A375 (cell line): ENCODE data around the gene VWA7. TPM values are rescaled to one million over a fixed set of nuclear protein-coding genes. Genes with fewer than 3 reads are reported as not detected.

Source experiments
- small RNA-seq: library from RNA; depleted of rRNA; stranded (forward); fragments of <200 nt; gene quantifications from one replicate; pipeline ENCODE3, GENCODE V24; 2014
- total RNA-seq: library from RNA; depleted of rRNA; stranded (reverse); fragments of >200 nt; shearing (Covaris generic); gene quantifications from 2 replicates; pipeline ENCODE4 v1.2.3, GENCODE V29; 2014; rRNA removed

Gene VWA7
- total RNA-seq = 0.34 TPM in 2 replicates

DNA sequence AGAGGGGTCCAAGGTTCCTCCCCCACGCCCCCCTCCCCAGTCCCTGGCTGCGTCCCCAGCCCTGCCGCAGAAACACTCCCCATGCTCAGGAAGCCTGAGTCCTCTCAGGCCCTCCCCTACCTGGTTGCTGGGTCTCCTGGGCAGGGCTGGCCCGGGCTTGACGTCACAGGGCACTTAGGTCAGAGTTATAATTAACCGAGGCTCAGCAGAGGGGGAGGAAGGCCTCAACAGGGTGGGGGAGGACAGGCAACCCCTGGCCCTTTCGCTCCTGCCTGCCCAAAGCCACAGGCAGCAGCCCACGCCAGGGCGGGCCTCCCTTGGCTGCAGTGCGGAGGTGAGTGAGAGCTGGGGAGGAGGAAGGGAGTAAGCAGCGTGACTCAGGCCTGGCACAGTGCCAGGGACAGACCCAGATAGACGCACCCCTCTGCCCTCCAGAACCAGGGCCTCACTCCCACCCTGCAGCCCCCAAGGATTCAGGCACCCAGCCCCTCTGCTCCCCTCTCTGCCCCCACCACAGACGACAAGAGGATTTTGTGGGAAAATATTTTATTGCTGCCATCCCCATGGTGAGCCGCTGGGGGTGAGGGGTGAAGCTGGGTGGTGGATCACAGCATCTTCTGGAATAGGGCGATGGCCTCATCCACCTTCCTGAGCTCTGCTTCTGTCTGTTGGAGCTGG, at the start of gene VWA7:
TSS of gene VWA7 (minus strand) at position 340 of the 678 bp plus-strand sequence. CDS start 549 bp downstream, outside the sequence.

DNA sequence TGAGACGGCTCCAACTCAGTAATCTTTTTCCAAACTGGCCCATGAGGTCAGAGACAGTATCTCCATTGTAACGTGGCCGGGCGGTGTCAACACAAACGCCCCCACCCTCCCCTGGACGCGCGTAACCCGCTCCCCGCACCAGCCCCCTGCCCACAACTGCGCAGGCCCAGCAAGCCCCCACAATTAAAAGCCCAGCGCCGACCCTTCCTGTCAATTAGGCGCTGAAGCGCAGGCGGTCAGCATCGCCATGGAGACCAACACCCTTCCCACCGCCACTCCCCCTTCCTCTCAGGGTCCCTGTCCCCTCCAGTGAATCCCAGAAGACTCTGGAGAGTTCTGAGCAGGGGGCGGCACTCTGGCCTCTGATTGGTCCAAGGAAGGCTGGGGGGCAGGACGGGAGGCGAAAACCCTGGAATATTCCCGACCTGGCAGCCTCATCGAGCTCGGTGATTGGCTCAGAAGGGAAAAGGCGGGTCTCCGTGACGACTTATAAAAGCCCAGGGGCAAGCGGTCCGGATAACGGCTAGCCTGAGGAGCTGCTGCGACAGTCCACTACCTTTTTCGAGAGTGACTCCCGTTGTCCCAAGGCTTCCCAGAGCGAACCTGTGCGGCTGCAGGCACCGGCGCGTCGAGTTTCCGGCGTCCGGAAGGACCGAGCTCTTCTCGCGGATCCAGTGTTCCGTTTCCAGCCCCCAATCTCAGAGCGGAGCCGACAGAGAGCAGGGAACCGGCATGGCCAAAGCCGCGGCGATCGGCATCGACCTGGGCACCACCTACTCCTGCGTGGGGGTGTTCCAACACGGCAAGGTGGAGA, 38.1 kb upstream of the VWA7 start, which contains the start of the genes HSPA1A and HSPA1L:
TSS of gene HSPA1A (plus strand) at position 519 of the 814 bp plus-strand sequence. CDS start at position 733, 214 bp downstream.
TSS of gene HSPA1L (minus strand) at position 259 of the 814 bp plus-strand sequence. CDS start 3,311 bp downstream, outside the sequence.

DNA sequence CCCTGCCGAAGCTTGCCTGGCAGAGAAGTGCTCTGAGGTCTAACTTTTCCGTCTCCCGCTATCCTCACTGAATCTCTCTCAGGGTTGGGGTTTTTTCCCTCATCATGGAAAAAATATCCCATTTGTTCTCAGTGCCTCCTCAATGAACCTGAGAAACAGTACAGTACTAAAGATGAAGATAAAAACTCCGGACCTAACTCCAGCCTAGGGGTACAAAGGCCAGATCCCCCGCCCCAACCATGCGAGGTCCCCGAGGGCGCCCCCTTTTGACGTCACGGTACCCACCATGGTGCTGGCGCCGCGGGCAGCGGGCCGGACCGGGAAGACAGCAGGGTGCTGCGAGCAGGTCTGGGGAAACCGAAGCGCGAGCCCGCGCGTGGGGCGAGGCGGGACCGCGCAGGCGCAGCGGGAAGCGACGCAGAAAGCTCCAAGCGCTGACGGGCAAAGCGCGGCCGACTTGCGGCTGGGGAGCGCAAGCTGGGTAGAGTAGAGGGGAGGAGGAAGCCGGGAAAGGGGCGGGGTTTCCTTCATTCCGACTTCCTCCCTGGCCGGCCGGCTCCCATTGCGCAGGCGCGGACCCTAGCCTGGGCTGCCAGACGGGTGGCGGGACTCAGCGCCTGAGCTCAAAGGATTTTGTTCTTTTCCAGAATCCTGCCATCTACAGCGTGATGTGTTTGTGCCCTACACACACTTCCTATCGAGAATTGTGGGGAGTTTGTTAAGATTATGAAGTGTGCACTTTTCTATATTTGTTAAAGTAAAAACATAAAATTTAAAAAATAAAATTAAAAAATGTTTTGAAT, 29.5 kb upstream of the VWA7 start, which contains the start of gene LSM2:
TSS of gene LSM2 (minus strand) at position 497 of the 803 bp plus-strand sequence. CDS start at position 288, 209 bp downstream.

DNA sequence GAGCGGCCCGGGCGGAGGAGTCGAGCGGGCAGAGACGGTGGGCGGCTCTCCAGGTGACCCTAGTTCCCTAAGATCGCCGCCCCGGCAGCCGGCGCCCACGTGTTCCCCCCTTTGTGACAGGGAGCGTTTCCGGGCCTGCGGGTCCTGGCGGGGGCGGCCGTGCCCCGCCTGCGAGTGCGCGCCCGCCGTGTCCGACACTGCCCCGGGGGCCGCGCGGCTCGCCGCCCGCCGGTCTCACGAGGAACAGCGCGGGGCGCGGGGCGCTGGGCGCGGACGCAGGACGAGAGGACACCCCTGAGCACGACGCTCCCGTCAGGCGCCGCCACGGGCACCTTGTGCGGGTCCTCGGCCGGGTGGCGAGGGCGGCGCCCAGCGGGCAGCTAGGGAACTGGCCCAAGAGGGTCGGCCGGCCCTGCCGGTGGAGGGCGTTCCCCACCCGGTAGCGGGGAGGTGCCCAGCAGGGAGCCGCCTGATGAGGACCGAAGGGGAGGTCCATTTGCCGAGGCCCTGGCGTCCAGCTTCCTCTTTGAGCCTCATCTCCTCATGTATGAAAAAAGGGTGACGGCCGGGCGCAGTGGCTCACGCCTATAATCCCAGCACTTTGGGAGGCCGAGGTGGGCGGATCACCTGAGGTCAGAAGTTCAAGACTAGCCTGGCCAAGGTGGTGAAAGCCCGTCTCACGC, 18.6 kb upstream of the VWA7 start, which contains the start of gene VARS1:
TSS of gene VARS1 (minus strand) at position 137 of the 683 bp plus-strand sequence. CDS start 535 bp downstream, outside the sequence.

GRCh38 chr6:31762356-31762755, 14.8 kb downstream of the VWA7 start, which contains the start of gene SAPCD1:
SAPCD1 (plus strand) TSS chr6:31762656; CDS start chr6:31763055, 399 bp downstream.

DNA sequence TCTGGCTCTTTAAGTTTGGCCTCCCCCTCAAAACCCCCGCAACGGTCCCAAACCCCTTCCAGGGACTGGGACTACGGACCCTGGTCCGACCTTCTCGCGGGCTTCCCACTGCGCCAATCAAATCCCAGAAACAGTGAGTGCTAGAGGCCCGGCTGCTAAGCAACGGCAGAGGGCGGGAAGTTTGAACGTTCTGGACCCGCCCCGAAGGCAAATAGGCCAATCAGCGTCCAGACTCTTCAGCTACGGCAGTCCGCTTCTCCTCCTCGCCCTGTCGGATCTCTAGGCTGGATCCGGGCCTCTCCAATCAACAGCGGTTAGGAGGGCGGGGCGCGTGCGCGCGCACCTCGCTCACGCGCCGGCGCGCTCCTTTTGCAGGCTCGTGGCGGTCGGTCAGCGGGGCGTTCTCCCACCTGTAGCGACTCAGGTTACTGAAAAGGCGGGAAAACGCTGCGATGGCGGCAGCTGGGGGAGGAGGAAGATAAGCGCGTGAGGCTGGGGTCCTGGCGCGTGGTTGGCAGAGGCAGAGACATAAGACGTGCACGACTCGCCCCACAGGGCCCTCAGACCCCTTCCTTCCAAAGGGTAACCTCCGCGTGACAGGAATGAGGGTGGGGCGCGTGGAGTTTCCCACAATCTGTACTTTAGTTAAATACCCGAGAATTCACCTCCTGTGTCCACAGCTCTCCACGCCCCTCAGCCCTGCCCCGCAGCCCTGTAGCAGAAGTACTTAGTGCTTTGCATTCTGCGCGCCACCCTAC, 37.3 kb downstream of the VWA7 start, which contains the start of gene MSH5:
TSS of gene MSH5 (plus strand) at position 367 of the 758 bp plus-strand sequence. CDS start 462 bp downstream, outside the sequence.

GRCh38 chr6:31736021-31736767, 40.9 kb downstream of the VWA7 start, which contains the start of gene CLIC1:
CLIC1 (minus strand) TSS chr6:31736530; CDS start chr6:31736300, 230 bp downstream.

GRCh38 chr6:31728767-31729514, 48.2 kb downstream of the VWA7 start, which contains the start of gene DDAH2:
DDAH2 (minus strand) TSS chr6:31729299; CDS start chr6:31729161, 138 bp downstream.

DNA sequence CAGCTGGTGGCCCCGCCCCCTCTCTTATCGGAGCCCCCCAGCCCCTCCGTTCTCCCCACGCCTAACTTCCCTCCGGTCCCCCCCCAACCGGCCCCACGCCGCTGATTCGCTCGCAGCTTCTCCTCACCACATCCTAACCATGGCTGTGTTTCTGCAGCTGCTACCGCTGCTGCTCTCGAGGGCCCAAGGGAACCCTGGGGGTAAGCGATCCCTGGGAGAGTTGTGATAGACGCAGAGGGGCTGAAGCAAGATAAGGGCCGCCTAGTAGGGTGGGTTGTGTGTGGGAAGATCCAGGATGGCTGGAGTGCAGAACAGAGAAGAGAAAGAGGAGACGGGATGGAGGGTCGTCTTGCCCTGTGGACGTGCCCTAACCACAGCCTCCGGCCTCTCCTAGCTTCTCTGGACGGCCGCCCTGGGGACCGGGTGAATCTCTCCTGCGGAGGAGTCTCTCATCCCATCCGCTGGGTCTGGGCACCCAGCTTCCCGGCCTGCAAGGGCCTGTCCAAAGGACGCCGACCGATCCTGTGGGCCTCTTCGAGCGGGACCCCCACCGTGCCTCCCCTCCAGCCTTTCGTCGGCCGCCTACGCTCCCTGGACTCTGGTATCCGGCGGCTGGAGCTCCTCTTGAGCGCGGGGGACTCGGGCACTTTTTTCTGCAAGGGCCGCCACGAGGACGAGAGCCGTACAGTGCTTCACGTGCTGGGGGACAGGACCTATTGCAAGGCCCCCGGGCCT, 53.7 kb downstream of the VWA7 start, which contains the start of gene MPIG6B:
TSS of gene MPIG6B (plus strand) at position 129 of the 735 bp plus-strand sequence. CDS start at position 140, 11 bp downstream.

GRCh38 chr6:31721351-31722020, 55.6 kb downstream of the VWA7 start, which contains the start of gene LY6G6C:
LY6G6C (minus strand) TSS chr6:31721746; CDS start chr6:31721679, 67 bp downstream.

Small RNA genes within 50 kb of the gene (small RNA-seq; reads per million reads assigned to genes)
- gene MSH5-SAPCD1 = not detected
- gene RF00019 = not detected
- gene RNU6-850P = not detected
- not detected for gene SAPCD1

Other genes with a start within 250 kb of the VWA7 start
- gene MCCD1, start 248.4 kb downstream of the VWA7 start, total RNA-seq = not detected in 2 replicates
- gene DDX39B, start 235.3 kb downstream of the VWA7 start, total RNA-seq = 495 and 540 TPM in 2 replicates
- gene ATP6V1G2, start 230.7 kb downstream of the VWA7 start, total RNA-seq = 0.26 and 1.9 TPM in 2 replicates
- 32.6 and 37.2 TPM in 2 replicates for gene NFKBIL1, start 229.7 kb downstream of the VWA7 start, total RNA-seq
- not detected in 2 replicates for gene LTA, start 205.0 kb downstream of the VWA7 start, total RNA-seq
- 0.19 TPM in 1 of 2 replicates, not detected in the other for gene TNF, start 201.8 kb downstream of the VWA7 start, total RNA-seq
- gene LTB, start 194.9 kb downstream of the VWA7 start, total RNA-seq = not detected in 2 replicates
- gene LST1, start 191.1 kb downstream of the VWA7 start, total RNA-seq = not detected in 2 replicates
- gene NCR3, start 184.3 kb downstream of the VWA7 start, total RNA-seq = not detected in 2 replicates
- gene AIF1, start 162.1 kb downstream of the VWA7 start, total RNA-seq = not detected in 2 replicates
- 90.3 and 94.7 TPM in 2 replicates for gene PRRC2A, start 156.6 kb downstream of the VWA7 start, total RNA-seq
- 209 and 229 TPM in 2 replicates for gene BAG6, start 124.7 kb downstream of the VWA7 start, total RNA-seq
- 0.19 and 2.5 TPM in 2 replicates for gene APOM, start 121.4 kb downstream of the VWA7 start, total RNA-seq
- gene C6orf47, start 116.5 kb downstream of the VWA7 start, total RNA-seq = 17.9 and 18.9 TPM in 2 replicates
- gene GPANK1, start 112.3 kb downstream of the VWA7 start, total RNA-seq = 31.7 and 40.6 TPM in 2 replicates
- 129 and 169 TPM in 2 replicates for gene CSNK2B, start 111.2 kb downstream of the VWA7 start, total RNA-seq
- gene LY6G5B, start 107.4 kb downstream of the VWA7 start, total RNA-seq = 1.7 and 3.4 TPM in 2 replicates
- 0.94 TPM in 1 of 2 replicates, not detected in the other for gene LY6G5C, start 96.3 kb downstream of the VWA7 start, total RNA-seq
- gene ABHD16A, start 74.0 kb downstream of the VWA7 start, total RNA-seq = 25.7 and 26.1 TPM in 2 replicates
- gene LY6G6F, start 70.5 kb downstream of the VWA7 start, total RNA-seq = not detected in 2 replicates
- gene LY6G6D, start 62.0 kb downstream of the VWA7 start, total RNA-seq = not detected in 2 replicates
- not detected in 2 replicates for gene LY6G6C, start 55.6 kb downstream of the VWA7 start, total RNA-seq
- not detected in 2 replicates for gene MPIG6B, start 54.0 kb downstream of the VWA7 start, total RNA-seq
- gene DDAH2, start 48.0 kb downstream of the VWA7 start, total RNA-seq = 25.3 and 28.6 TPM in 2 replicates
- gene CLIC1, start 40.8 kb downstream of the VWA7 start, total RNA-seq = 484 and 511 TPM in 2 replicates
- 14.9 and 36.7 TPM in 2 replicates for gene MSH5, start 37.3 kb downstream of the VWA7 start, total RNA-seq
- 13.0 and 13.2 TPM in 2 replicates for gene SAPCD1, start 14.7 kb downstream of the VWA7 start, total RNA-seq
- gene VARS1, start 18.4 kb upstream of the VWA7 start, total RNA-seq = 57.3 and 58.7 TPM in 2 replicates
- gene LSM2, start 29.6 kb upstream of the VWA7 start, total RNA-seq = 39.2 and 40.2 TPM in 2 replicates
- 0.11 and 0.50 TPM in 2 replicates for gene HSPA1L, start 38.0 kb upstream of the VWA7 start, total RNA-seq
- gene HSPA1A, start 38.2 kb upstream of the VWA7 start, total RNA-seq = 37.6 and 43.8 TPM in 2 replicates
- 32.0 and 46.5 TPM in 2 replicates for gene HSPA1B, start 50.4 kb upstream of the VWA7 start, total RNA-seq
- gene NEU1, start 85.5 kb upstream of the VWA7 start, total RNA-seq = 15.9 and 16.8 TPM in 2 replicates
- gene SLC44A4, start 101.7 kb upstream of the VWA7 start, total RNA-seq = 0.37 TPM in 1 of 2 replicates, not detected in the other
- gene EHMT2, start 120.4 kb upstream of the VWA7 start, total RNA-seq = 29.6 and 34.8 TPM in 2 replicates
- gene ZBTB12, start 124.8 kb upstream of the VWA7 start, total RNA-seq = 5.6 and 6.4 TPM in 2 replicates
- 0.15 TPM in 1 of 2 replicates, not detected in the other for gene C2, start 150.4 kb upstream of the VWA7 start, total RNA-seq
- gene CFB, start 168.8 kb upstream of the VWA7 start, total RNA-seq = 0.60 and 1.6 TPM in 2 replicates
- 134 and 146 TPM in 2 replicates for gene NELFE, start 181.6 kb upstream of the VWA7 start, total RNA-seq
- 63.1 and 63.8 TPM in 2 replicates for gene SKIC2, start 181.8 kb upstream of the VWA7 start, total RNA-seq
- 19.4 and 23.9 TPM in 2 replicates for gene DXO, start 194.8 kb upstream of the VWA7 start, total RNA-seq
- gene C4A, start 204.7 kb upstream of the VWA7 start, total RNA-seq = 0.94 and 2.3 TPM in 2 replicates
- 1.8 and 2.1 TPM in 2 replicates for gene C4B, start 237.5 kb upstream of the VWA7 start, total RNA-seq